Activated T-cell treated with anti-CD3 and anti-CD28 coated beads for 48 hours (primary cell): Measurements from ENCODE around the gene OTOA.
A peak's percentile ranks its signal among the peaks of the same experiment; 100 is the strongest.
"Not testable (repeated sequence)": the region's sequence is repeated elsewhere in the genome, so short reads cannot be mapped to it uniquely, and the experiment has no call there.

Source experiments
- DNase-seq: peaks from one replicate; pipeline ENCODE4 v3.0.0-alpha.2; 2020; ENCODE audit warnings: low read depth

The OTOA gene

GRCh38 chr16:21680714-21681113 lies 16.9 kb downstream of the OTOA start:
- DNase-seq: not testable (repeated sequence)

GRCh38 chr16:21683184-21683583 lies 19.4 kb downstream of the OTOA start:
- no peak for DNase-seq

GRCh38 chr16:21684199-21684598 lies 20.4 kb downstream of the OTOA start:
- peak; percentile 25 for DNase-seq

GRCh38 chr16:21685034-21685455 lies 21.3 kb downstream of the OTOA start:
- no peak for DNase-seq

- DNase-seq: no peak
Measured at GRCh38 chr16:21689107-21689506, 25.3 kb downstream of the OTOA start.

GRCh38 chr16:21690967-21691366 lies 27.2 kb downstream of the OTOA start:
- DNase-seq: not testable (repeated sequence)

GRCh38 chr16:21694609-21695008 lies 30.8 kb downstream of the OTOA start:
- DNase-seq: no peak

DNA sequence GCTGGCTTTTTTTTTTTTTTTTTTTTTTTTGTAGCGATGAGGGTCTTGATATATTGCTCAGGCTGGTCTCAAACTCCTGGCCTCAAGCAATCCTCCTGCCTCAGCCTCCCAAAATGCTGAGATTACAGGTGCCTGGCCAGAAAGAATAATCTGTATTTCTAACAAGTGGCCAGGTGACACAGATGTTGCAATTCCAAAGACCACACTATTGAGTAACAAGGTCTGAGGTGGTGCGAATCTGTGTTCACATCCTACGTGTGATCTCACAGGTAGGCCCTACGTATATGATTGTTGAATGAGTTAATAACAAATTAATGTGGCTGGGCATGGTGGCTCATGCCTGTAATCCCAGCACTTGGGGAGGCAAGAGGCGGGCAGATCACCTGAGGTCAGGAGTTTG lies 33.3 kb downstream of the OTOA start:
- DNase-seq: no peak

- DNase-seq: no peak
Measured at GRCh38 chr16:21698169-21699032, 34.6 kb downstream of the OTOA start.

- DNase-seq: no peak
Measured at GRCh38 chr16:21701271-21701670, 37.5 kb downstream of the OTOA start.

DNA sequence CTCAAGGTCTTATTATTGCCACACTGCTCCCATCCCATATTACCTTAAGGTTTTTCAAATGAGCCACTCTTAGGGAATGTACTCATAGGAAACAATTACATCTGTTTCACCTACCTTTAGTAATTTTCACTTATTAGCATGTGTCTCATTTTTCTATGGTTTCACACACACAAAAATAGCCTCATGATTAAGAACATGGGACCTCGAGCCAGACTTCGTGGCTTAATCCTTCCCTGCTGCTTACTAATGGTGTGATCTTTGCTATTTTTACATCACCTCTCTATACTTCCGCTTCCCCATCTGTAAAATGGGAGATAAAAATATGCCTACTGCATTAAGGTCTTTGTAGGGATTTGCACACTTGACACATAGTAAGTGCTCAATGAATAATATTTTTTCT lies 38.5 kb downstream of the OTOA start:
- no peak for DNase-seq

DNA sequence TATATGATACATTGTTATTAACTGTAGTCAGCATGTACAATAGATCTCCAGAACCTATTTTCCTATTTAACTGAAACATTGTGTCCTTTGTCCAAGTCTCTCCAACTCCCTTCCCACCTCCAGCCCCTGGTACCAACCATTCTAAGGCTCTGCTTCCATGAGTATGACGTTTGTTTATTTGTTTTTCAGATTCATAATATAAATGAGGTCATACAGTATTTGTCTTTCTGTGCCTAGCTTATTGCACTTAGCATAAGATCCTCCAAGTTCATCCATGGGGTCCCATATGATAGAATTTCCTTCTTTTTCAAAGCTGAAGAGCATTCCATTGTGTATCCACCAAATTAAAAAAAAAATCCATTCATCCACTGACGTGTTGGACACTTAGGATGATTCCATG lies 39.4 kb downstream of the OTOA start:
- DNase-seq: no peak

DNA sequence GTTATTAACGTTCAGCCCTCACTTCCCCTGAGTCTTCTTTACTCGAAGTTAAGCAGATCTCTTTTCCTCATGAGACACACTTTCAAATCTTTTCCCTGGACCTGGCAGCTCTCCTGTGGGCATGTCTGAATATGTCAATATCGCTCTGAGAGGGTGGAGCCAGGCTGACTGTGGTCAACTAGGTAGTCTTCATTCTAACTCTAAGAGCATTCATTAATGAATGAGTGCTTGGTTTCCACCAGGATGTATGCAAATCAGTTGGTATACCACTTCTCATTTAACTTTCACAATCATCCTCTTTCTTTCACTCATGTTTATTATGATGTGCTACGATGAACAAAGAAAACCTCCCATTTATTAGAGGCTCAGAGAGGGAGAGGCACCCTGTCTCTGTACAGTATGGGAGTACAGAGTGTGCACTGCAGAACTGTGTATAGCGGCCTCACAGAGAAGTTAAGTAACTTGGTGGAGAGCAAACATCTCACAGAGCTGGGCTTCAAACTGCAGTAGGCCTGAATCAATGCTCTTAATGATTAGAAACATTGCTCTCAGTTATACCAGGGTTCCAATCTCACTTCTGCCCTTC lies 39.9 kb downstream of the OTOA start:
- no peak for DNase-seq

- DNase-seq: no peak
Measured at GRCh38 chr16:21704266-21704665, 40.5 kb downstream of the OTOA start.

- DNase-seq: no peak
Measured at GRCh38 chr16:21704733-21705132, 41.0 kb downstream of the OTOA start.

DNA sequence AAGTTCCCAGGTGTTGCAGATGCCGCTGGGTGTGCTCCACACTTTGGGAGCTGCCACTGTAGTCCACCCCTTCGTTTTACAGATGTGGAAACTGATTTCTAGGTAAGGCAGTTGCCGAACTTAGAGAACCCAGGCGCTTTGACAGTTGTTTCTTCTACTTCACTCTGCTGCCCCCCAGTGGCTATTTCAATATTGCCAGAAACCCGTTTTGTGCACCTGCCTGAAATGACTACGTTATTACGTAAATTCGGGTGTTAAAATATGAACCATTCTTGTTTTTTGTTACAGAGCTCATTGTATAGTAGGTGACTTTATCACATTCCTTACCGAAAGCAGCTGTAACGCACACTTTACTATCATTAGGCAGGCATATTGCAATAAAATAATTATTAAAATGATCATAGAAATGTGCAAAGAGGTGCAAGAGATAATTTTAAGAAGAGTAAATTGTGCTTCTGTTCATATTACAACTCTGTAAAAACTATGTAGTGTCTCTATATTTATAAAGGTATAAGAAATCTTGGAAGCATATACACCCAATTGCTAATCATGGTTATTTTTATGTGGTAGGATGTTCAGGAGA lies 44.9 kb downstream of the OTOA start:
- peak; percentile 72 for DNase-seq

DNA sequence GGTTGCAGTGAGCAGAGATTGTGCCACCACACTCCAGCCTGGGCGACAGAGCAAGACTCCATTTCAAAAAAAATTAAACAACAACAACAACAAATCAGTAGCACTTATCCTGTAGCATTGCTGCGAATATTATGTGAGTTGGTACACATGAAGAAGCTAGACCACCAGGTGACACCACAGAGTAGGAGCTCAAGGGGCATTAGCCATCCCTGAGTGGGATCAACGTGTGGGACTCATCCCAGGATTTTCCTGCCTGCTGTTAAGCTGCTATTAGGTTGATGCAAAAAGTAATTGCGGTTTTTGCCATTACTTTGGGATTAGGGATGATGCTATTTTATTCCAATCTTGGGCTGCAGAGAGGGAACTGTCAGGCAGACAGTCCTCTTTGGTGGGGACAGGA lies 47.2 kb downstream of the OTOA start:
- DNase-seq: no peak

- DNase-seq: no peak
Measured at GRCh38 chr16:21713549-21714368, 50.0 kb downstream of the OTOA start.

- not testable (repeated sequence) for DNase-seq
Measured at GRCh38 chr16:21714369-21714618, 50.5 kb downstream of the OTOA start.

- DNase-seq: no peak
Measured at GRCh38 chr16:21717608-21718007, 53.8 kb downstream of the OTOA start.

GRCh38 chr16:21719283-21719682 lies 55.5 kb downstream of the OTOA start:
- DNase-seq: no peak

GRCh38 chr16:21720533-21720932 lies 56.8 kb downstream of the OTOA start:
- no peak for DNase-seq
